Sigmoid colon (tissue), 4 donors: Measurements from ENCODE around the gene PTCSC3.

Experiments used
- EP300 ChIP-seq, 4 donors: sonication (generic); formaldehyde crosslinking; IDR thresholded peaks; one replicate each; pipeline ENCODE4 v1.6.1; 2017; ENCODE audit warnings: antibody characterized with exemption in 4 of 4
- TF ChIP-seq, protein P1 (sequence below), 4 experiments: fragments of 450-650 bp in 3 of 4; fragments of 200-600 bp in 1 of 4; IDR thresholded peaks; one replicate each; pipeline ENCODE4 v1.5.1; 2016 to 2019; ENCODE audit warnings: antibody characterized with exemption in 4 of 4, mild to moderate bottlenecking in 3 of 4, moderate library complexity in 2 of 4

DNA sequence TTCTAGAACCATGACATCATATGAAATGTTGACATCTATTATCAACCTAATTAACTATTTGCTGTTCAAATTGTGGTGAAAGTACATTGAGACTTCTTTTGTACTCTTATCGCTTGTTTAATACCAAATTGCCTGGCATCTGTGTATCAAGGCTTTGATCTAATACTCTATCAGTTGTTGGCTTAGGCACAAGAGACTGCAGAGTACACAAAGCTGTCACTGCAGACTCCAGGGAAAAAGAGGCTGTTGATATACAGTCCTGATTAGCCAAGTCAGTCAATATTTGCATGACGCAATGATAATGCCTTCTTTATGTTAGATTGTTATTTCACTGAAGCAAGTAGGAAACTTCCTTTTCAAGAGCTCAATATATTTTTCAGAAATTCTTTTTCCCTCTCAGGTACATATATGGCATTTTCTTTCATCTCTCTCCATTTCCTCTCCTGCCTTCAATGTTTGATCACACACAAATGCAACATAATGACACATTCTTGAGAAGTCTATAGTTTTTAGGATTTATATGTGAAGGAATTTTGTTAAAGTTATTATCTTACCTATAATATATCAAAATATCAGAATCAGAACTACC, 32.3 kb upstream of the PTCSC3 start:
- TF ChIP-seq EP300 (IDR thresholded peaks at IDR 0.05): no peak
- TF ChIP-seq, protein P1, sequence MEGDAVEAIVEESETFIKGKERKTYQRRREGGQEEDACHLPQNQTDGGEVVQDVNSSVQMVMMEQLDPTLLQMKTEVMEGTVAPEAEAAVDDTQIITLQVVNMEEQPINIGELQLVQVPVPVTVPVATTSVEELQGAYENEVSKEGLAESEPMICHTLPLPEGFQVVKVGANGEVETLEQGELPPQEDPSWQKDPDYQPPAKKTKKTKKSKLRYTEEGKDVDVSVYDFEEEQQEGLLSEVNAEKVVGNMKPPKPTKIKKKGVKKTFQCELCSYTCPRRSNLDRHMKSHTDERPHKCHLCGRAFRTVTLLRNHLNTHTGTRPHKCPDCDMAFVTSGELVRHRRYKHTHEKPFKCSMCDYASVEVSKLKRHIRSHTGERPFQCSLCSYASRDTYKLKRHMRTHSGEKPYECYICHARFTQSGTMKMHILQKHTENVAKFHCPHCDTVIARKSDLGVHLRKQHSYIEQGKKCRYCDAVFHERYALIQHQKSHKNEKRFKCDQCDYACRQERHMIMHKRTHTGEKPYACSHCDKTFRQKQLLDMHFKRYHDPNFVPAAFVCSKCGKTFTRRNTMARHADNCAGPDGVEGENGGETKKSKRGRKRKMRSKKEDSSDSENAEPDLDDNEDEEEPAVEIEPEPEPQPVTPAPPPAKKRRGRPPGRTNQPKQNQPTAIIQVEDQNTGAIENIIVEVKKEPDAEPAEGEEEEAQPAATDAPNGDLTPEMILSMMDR (IDR thresholded peaks at IDR 0.05): no peak
